RWPE1 (cell line): ENCODE data around the gene RGPD3.

Experiments used
- CTCF ChIA-PET: fragments of 350-600 bp; sonication (Branson Sonifier 250); formaldehyde crosslinking; extraction: SDS; loops from one replicate; lab custom pipeline; 2021; lab: Yijun Ruan, JAX
- POLR2A ChIA-PET: fragments of 400-600 bp; formaldehyde crosslinking; extraction: SDS; loops from one replicate; lab custom pipeline; 2020; ENCODE audit warnings: antibody characterized with exemption; ENCODE audit not compliant: low non-redundant PET; lab: Yijun Ruan, JAX
- DNase-seq: peaks from one replicate; pipeline ENCODE4 v3.0.0; 2012; ENCODE audit warnings: low spot score
- H3K27ac ChIP-seq: fragments of 450-650 bp; 2 replicates; pipeline ENCODE4 v1.5.1; 2017
- TF ChIP-seq, protein P1 (sequence below): fragments of 450-650 bp; conservative IDR thresholded peaks from 2 replicates; pipeline ENCODE4 v1.5.1; 2017; ENCODE audit warnings: low read depth, mild to moderate bottlenecking

Gene RGPD3

DNA sequence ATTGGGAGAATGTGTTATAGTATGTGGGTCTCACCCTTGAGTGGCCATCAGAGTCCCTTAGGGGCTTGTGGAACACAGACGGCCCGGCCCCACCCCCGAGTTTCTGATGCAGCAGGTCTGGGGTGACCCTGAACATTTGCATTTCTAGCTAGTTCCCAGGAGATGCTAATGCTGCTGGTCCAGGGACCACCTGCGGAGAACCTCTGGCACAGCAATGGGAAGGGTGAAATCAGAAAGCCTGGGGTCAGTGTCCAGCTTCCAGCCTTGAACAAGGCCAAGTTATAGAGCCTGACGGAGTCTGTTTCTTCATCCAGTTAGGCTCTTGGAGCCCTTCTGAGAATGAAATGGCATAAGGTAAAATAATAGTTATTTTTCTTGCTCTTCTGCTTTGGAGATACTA lies 126.5 kb downstream of the RGPD3 start:
- TF ChIP-seq, protein P1, sequence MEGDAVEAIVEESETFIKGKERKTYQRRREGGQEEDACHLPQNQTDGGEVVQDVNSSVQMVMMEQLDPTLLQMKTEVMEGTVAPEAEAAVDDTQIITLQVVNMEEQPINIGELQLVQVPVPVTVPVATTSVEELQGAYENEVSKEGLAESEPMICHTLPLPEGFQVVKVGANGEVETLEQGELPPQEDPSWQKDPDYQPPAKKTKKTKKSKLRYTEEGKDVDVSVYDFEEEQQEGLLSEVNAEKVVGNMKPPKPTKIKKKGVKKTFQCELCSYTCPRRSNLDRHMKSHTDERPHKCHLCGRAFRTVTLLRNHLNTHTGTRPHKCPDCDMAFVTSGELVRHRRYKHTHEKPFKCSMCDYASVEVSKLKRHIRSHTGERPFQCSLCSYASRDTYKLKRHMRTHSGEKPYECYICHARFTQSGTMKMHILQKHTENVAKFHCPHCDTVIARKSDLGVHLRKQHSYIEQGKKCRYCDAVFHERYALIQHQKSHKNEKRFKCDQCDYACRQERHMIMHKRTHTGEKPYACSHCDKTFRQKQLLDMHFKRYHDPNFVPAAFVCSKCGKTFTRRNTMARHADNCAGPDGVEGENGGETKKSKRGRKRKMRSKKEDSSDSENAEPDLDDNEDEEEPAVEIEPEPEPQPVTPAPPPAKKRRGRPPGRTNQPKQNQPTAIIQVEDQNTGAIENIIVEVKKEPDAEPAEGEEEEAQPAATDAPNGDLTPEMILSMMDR: no peak
- POLR2A ChIA-PET: no interaction called here
- CTCF ChIA-PET: no interaction called here

More for the DNA sequence above, 126.5 kb downstream of the RGPD3 start:
- no peak for DNase-seq
- H3K27ac ChIP-seq: no peak overlapping the region
